ENCODE data around the gene CALML6.
"Not testable (repeated sequence)": the region's sequence is repeated elsewhere in the genome, so short reads cannot be mapped to it uniquely, and the experiment has no call there.

CALML6 gene

DNA sequence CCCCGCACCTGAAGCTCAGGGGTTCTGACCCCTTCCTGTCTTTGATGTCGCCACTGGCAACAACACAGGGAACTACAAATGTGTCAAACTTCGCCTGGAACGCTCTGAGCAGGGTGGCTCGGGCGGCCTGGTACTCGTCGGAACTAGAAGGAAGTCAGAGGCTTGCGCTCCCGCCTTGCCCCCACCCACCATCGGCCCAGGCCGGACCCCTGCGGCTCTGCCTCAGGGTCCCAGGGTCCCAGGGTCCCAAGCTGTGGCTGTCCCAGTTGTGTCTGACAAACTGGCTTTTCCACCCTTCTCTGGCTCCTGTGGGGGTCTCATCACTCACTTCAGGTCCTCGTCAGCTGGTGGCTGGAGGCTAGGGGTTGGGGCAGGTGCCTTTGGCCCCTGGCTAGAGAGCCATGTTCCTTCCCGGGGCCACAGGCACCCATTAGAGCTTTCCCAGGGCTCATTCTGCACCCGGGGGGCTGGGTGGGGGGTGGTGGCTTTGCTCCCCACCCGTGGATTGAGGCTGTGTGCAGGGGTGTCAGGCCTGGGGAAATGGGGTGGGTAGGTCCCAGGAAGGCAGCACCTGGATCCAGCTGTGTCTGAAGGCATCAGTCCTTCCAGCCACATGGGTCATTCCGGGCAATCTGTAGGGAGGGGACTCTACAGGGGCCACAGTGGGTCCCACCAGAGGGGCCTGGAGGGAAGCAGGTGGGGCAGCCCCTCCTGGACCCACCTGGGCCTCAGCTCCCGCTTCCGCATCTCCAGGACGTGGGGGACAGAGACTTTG is 12.0 kb downstream of the CALML6 start:
- no peak for DNase-seq

GRCh38 chr1:1927751-1928150 is 12.7 kb downstream of the CALML6 start:
- DNase-seq, result no peak

DNA sequence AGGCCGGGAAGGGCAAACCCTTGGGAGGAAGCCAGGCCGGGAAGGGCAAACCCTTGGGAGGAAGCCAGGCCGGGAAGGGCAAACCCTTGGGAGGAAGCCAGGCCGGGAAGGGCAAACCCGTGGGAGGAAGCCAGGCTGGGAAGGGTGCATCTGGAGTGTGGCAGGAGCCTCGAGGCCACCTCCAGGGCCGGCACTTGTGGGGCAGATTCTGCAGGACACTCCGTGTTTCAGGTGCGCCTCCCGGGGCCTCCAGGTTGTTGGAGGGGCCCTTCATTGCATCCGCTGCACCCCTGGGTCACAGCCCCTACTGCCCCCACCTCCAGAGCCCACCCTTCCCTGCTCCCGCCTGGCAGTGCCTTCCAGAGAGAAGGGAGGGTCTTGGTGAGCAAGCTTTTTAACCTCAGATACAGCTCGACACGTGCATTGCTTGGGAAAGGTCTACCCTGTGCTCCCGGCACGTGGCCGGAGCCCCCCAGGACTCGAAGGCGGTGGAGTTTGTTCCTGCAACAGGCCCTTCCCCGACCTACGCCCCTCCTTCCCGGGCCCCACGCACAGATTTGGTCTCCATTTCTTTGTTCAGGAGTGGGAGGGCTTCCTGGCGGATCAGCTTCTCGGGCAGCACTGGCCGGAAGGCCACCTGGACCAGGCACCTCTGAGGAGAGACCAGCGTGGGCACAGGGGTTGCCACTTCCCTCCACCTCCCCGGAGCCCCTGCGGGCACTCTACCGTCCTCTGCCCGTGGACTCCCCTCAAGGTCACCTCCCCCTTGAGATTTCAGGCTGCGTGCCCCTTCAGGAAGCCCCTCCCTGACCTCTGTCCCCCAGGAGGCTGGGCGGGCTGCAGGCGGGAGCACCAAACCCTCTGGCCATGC is 13.4 kb downstream of the CALML6 start:
- DNase-seq, result no peak

GRCh38 chr1:1929102-1929638 is 14.1 kb downstream of the CALML6 start:
- no peak for DNase-seq

DNA sequence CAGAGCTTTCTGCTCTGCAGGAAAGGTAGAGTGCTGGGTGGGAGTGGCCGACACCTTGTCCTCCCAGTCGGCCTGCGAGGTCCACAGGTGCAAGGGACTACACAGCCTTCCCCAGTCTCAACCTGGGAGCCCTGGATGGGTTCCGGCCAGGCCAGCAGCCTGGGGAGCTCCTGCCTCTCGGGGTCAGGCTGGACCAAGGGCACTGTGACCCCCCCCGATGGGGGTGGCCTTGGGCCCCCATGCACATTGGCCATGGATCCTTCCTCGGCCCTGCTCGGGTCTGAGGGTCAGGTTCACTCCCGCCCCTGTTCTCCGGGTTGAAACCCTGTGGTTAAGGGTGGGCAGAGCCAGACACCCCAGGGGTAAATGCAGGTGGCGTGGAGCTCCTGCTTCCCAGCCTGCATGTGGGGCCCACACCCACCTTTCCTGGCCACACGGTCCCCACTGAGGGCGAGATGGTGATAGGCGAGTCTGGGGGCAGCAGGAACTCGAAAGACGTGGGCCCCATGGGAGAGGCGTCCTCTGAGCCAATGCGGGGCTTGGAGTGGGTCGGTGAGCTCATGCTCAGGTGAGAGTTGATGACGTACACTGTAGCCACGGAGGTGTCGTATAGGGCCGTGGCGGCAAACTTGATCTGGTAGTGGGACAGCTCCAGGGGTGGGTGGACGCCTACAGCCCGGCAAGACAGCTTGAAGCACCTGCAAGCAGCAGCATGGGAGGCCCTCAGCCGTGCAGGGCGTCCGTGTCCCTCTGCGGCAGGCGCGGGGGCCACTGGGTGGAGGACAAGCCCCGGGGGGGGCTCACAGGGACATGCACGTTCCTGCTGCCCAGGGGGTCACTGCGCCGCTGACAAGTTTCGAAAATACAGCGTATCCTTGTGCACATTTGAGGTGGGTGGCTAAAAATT is 14.8 kb downstream of the CALML6 start:
- no peak for DNase-seq

DNA sequence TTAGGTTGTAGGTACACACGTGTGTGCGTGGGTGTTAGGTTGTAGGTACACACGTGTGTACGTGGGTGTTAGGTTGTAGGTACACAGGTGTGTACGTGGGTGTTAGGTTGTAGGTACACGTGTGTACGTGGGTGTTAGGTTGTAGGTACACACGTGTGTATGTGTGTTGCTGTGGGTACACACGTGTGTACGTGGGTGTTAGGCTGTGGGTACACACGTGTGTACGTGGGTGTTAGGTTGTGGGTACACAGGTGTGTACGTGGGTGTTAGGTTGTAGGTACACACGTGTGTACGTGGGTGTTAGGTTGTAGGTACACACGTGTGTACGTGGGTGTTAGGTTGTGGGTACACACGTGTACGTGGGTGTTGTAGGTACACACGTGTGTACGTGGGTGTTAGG is 19.8 kb downstream of the CALML6 start:
- DNase-seq, result not testable (repeated sequence)

GRCh38 chr1:1937061-1937460 is 22.0 kb downstream of the CALML6 start:
- no peak for DNase-seq

GRCh38 chr1:1937549-1938275 is 22.7 kb downstream of the CALML6 start:
- no peak for DNase-seq

GRCh38 chr1:1938276-1938573 is 23.2 kb downstream of the CALML6 start:
- no peak for DNase-seq

GRCh38 chr1:1938613-1939295 is 23.7 kb downstream of the CALML6 start:
- DNase-seq, result no peak

GRCh38 chr1:1939296-1940122 is 24.4 kb downstream of the CALML6 start:
- no peak for DNase-seq

DNA sequence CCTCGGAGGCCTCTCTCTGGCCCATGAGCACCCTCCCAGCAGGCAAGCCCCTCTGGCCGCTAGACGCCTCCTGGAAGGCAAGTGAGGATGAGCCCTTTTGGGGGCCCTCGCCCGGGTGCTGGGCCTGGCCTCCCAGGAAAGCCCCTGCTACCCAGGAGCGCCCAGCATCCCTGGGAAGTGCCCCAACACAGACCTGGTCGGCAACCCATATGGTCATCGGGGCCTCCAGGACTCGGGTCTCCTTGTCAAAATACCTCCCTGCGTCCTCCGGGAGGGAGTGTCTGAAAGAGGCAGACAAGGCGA is 25.0 kb downstream of the CALML6 start:
- no peak for DNase-seq

GRCh38 chr1:1941211-1941841 is 26.3 kb downstream of the CALML6 start:
- no peak for DNase-seq

- DNase-seq, result no peak
These were observed 27.1 kb downstream of the CALML6 start for GRCh38 chr1:1941868-1942752.

- DNase-seq, result no peak
These were observed 27.9 kb downstream of the CALML6 start for GRCh38 chr1:1942753-1943656.

DNA sequence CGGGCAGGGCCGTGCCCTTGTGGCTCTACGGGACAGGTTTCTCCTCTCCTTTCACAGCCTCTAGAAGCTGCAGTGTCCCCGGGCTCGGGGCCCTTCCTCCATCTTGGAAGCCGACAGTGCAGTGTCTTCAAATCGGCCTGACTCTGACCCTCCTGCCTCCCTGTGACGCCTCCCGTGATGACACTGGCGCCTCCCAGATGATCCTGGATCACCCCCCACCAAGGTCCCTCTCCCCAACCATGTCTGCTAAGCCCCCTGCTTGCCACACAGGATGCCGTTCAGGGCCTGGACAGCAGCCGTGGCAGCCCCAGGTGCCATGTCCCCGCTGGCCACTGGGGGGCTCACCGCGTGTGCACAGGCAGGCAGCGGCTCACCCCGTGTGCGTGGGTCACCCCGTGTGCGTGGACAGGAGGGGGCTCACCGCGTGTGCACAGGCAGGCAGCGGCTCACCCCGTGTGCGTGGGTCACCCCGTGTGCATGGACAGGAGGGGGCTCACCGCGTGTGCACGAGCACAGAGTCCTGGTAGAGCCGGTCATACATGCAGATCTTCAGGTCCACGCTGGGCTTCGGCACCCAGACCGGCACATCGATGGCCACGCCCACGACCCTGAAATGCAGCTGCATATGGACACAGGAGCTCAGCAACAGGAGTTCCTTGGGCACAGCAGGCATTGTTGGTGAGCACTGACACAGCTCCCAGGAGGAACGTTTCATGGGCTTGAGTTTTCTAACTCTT is 28.9 kb downstream of the CALML6 start:
- DNase-seq, result peak; percentile 17

- no peak for DNase-seq
These were observed 30.8 kb downstream of the CALML6 start for GRCh38 chr1:1945782-1946393.

All from fibroblast of skin of right biceps (primary cell).